Stimulated activated CD8-positive, alpha-beta memory T cell treated with anti-CD3 and anti-CD28 coated beads, Interleukin-2, amount 100 ng/mL, for 1 hour (primary cell): ENCODE results near the gene MYO10.

ENCODE experiments used
- DNase-seq, 2 donors: peaks; one replicate each; pipeline ENCODE4 v3.0.0-alpha.2; 2020; ENCODE audit warnings: low read depth in 2 of 2

The MYO10 gene

DNA sequence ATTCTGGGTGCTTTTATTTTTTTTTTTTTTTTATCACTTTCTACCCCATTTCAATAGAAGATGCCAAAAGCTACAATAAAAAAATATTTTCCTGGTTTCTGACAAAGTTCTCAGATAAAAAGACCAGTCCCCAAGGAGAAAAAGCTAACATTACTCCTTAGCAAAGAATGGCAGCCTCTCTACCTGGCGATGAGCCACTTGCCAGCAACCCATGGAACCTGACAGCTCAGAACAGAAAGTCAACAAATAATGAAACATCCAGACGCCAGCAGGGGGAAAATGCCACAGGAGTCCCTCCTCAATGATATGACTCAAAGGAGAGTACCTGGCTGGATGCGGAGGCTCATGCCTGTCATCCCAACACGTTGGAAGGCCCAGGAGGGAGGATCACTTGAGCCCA, 123.2 kb downstream of the MYO10 start:
- no peak for DNase-seq

DNA sequence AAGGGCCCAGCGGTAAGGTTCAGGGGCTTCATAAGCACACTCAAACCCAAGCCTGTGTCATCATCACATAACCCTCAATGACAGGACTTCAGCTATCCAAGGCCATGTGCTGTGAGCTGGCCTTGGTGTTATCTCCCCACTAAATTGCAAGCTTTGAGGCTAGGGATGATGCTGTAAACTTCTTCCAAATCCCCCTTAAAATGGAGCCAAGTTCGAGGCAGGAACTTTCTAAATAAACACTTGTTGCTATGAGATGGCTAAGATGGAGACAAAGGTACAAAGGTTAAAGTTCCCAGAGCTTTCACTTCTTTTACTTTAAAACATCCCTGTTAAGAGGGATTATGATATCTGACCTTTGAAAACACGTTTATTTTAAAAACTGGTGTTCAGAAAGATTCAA, 123.6 kb downstream of the MYO10 start:
- DNase-seq, result no peak

DNA sequence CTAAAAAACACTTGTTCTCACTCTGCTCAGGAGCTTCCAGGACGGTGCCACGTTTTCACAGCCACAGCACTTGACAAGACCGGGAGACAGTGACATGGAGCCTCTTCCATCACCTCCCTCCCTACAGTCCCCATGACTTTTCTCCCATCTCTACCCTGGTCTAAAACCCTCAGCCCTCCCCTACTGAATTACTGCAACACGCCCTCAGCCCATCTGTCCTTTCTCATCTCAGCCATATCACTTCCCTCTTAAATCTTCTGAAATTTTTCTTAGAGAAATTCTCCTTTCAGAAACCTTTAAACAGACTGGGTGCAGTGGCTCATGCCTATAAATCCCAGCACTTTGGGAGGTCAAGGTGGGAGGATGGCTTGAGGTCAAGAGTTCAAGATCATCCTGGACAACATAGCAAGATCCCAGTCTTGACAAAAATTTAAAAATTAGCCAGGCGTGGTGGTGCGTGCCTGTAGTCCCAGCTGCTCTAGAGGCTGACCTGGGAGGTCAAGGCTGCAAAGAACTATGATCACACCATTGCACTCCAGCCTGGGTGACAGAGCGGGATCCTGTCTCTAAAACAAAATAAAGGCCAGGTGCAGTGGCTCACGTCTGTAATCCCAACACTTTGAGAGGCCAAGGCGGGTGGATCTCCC, 125.8 kb downstream of the MYO10 start:
- no peak for DNase-seq

DNA sequence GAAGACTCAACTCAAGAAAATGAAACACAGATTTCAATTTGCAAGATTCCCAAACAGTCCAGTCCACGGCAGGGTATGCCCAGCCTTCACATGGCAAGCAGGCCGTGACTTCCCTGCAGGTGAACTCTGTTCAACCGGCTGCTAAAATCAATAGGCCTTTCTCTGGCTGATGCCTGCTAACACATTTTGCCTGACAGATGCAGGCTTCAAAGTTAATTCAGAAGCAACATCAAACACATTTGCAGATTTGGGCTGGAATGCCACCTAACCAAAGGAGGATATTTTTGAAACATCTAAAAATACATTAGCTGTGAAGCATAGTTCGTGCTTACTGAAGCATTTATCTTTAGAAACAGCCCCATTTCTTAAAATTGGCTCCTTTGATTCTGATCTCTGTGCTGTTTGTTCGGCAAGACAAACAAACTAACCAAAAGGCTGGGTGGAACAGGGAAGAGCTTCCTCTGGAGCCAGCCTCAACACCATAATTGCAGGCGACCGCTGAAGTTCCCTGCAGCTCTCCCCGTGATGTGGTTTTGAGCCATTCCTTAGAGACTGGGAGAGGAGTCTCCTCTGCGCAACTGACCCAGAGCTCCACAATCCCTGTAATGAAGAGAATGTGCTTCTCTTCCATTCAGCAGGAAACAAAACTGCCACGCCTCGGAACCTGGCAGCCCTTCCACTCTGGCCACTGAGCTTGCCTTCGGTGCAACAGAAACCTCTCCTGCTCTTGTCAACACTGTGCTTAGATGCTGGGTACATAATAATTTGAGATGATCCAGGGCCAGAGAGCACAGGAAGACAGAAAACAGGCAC, 126.5 kb downstream of the MYO10 start:
- DNase-seq, result no peak

DNA sequence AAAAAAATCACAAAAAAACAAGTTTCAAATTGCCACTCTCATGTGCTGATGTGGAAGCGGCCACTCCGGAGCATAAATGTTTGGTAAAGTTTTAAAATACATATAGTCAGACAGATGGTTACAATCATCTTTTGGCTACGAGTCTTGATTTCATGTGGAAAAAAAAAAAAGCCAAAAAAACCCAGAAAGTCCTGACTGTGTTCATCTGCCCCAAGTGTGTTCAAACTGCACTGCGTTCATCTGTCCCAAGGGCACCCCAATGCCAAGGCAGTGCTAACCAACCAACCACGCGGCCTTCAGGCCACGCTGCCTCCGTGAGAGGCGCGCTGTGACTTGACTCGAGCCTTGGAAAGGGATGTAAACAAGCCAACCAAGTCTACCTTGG, 127.1 kb downstream of the MYO10 start:
- DNase-seq, result no peak

DNA sequence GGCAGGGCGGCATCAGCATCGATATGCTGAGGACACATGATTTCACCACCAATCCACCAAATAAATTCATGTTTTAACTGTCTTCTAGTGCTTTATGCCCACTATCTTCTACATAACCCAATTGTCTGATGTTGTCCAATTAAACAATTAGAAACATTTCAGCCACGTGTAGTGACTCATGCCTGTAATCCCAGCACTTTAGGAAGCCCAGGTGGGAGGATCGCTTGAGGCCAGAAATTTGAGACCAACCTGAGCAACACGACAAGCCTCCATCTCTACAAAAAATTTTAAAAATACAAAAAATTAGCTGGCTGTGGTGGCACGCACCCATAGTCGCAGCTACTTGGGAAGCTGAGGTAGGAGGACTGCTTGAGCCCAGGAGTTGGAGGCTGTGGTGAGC, 128.1 kb downstream of the MYO10 start:
- no peak for DNase-seq

DNA sequence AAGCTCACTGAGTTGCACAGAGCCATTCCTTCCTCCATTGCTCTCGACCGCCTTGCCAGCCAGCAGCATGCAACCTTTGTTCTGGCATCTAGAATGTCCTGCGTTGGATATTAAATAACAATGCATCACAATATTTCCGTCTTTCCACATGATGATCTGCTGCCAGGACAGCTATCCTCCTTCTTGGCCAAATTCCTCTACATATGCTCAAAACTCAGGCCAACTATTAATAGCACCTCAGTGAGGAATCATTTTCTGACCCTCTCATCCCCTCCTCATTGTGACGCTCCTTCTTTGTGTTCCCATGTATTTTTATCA, 128.6 kb downstream of the MYO10 start:
- no peak for DNase-seq

DNA sequence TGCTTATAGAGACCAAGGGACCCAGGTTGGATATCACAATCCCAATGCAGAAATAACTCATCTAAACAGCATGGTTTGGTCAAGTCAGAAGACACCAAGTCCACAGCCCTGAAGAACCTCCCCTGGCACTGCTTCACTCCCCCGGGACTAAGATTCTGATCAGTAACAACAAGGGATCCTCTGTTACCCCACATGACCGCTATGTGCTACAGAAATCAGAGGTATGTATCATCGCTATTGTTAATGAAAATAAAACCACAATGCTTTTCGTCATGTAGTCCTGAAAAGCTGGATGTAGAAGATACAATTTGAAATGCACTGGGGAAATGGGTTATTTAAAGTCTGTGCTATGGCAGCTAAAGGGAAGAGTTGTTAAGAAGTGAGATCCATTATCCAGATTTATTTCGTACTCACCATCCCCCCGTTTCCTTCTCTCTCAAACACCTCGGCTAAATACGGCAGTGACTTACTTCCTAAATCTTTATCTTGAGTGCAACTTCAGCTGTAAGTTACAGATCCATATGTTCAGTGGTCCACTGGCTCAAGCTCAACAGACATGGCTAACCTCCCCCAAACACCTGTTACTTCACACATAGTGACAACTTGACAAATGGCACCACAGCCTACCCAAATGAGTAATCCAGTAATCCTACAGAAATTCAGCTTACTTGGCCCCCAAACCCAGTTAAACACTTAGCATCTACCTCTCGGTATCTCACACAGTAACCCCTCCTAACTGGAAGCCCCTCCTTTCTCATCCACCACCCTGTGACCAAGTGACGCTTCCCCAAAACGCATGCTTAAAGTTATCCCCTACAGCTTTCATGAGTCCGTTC, 129.2 kb downstream of the MYO10 start:
- DNase-seq, result no peak

DNA sequence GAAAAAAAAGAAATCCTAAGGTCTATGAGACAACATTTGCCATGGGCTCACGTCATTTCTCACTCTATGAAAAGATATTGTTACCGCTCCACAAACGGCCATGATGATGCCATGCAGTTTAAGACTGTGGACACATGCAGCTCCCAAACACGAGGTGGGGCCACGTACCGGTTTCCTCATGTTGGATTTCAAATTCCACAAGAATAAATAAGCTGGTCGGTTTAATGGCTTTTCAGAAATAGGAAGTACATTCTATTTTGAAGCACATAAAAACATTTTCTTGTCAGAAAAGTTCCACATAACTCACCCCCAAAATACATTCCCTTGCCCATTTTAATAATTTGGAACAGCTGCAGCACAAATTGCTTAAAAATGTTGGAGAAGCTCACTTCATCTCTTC, 130.6 kb downstream of the MYO10 start:
- no peak for DNase-seq

DNA sequence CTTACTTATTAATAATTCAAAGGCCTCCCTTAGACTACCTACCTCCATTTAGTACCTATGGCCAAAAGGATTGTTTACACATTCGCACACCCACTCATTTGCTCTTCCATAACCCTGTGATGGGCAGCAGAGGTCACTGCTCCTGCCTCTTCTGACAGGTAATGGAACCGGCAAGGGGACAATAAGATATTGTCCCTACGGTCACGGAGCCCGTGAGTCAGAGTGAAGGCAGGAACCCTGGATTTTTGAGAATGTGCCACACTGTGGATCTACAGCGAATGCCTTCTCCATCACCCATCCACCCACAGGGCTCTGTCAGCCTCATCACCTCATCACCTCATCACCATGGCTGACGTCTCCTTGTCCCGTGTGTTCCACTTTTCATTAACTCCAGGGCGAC, 132.3 kb downstream of the MYO10 start:
- DNase-seq, result no peak

DNA sequence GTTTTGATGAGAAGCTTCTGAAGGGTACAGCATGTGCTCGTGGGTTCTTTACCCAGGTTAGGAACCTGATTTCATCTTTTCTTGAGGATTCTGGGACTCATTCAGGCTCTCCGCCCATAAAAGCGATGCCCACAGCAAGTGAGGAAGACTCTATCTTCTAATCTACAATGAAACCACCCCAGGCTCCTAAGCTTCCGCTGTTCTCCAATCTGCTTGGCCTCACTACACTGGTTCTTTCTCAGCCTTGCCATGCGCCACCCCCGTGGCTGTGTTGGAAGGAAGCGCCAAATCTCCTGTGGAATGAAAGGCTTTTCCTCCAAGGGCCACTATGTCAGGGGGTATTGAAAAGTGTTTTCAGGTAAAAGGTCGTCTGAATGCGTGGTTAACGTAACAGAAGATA, 135.6 kb downstream of the MYO10 start:
- no peak for DNase-seq

DNA sequence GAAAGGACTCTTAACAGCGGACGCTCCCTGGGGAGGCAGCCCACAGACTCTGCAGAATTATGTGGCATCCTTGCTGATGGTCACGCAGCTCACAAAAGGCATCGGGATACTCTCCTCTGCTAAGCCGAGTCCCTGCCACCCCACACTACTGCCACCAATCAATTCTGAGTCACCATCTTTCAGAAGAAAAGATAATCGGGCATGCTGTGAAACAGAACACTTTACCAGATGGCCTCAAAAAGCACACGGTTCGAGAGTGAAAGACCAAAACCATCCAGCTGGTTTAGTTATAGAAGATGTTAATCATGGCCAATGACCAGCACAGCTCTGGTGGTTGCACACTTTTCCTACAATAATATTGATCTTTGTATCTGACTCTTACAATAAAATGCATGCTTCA, 136.3 kb downstream of the MYO10 start:
- no peak for DNase-seq

DNA sequence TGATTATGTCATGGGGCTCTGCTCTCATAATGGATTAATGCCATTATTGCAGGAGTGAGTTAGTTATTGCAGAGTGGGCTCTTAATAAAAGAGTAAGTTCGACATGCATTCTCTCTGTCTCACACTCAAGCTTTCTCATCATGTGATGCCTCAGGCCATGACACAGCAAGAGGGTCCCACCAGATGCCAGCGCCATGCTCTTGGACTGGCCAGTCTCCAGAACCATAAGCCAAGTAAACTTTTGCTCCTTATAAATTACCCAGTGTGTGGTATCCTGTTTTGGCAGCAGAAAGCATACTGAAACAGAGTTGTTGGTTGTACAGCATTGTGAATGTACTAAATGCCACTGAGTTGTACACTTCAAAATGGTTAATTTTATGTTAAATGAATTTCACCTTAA, 138.1 kb downstream of the MYO10 start:
- DNase-seq, result no peak

DNA sequence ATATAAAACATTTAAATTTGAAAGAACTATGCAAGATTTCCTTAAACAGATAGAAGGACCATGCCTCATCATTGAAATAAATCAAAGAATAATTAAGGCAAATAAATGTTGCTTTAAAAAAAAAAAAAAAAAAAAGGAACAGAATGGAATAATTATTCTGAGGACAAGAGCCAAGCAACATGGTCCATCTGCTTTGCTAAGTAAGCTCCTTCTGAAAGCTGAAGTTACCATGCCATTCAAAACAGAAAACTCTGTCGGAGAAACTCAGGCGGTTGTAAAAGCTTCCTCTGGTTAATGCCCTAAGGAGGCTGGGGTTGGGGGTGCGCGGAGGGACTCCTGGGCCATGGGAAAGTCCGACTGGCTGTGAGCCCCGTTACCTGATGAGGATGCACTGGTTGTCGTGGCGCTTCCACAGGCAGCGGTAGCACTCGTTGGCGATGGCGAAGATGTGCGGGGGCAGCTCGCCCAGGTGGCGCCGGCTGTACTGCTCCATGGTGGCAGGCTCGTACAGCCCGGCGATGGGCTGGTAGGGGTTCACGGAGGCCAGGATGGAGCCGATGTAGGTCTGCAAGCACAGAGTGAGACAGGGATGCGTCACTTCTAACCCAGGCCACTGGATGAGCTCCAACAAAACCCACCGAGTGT, 141.7 kb downstream of the MYO10 start:
- no peak for DNase-seq

DNA sequence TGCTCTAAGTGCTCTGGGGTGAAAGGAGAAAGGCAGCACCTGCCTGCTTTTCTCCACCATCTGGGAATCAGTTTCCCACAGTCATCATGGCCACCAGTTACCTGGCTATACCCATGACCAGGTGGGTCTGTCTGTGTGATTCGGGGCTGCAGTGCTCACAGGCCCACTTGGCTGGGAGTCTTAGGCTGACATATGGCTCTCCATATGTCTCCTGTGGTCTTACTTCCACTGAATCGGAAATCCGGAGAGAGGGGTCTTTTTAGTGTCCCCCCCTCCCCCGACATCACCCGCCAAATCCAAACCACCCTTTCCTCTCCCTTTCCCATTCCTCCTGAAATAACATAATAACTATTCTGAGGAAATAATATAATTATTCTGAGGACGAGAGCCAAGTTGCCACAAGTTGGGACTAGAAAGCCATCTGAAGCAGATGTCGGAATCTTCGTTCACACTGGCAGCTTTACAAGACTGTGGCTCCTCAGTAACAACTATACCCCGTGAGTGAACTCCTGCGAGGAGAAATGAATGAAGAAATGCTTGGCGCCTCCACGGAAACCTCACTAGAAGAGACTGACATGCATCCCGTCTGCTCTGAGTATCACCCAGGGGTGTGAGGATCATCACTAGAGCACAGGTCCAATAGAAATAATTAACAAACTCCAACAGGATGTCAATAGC, 143.4 kb downstream of the MYO10 start:
- DNase-seq, result no peak

DNA sequence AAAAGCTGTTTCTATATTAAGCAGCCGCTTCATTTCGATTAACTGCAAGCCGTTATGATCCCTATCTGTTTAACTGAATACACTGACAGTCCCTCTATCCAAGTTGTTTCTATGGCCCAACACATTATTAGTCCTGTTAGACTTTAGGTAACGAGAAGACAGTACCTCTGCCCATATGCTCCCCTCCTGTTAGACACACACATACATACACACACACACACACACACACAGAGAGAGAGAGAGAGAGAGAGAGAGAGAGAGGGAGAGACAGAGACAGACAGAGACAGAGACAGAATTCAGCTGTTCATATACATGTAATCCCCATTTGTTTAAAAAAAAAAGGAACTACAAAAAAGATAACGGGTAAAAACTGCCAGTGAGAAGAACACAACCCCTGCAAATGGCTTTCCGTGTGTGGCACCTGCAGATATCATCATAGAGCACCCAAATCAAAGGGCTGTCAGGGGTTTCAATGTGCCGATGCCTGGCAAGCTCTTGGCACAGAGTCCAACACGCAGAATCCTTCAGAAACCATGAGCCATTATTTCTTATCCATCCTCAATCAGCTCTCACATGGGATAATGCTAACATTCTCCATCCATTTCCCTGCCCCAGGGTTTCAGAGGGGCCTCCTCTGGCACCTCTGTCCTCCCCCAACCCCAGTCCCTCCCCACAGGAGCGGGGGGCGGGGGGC, 144.0 kb downstream of the MYO10 start:
- DNase-seq, result no peak

DNA sequence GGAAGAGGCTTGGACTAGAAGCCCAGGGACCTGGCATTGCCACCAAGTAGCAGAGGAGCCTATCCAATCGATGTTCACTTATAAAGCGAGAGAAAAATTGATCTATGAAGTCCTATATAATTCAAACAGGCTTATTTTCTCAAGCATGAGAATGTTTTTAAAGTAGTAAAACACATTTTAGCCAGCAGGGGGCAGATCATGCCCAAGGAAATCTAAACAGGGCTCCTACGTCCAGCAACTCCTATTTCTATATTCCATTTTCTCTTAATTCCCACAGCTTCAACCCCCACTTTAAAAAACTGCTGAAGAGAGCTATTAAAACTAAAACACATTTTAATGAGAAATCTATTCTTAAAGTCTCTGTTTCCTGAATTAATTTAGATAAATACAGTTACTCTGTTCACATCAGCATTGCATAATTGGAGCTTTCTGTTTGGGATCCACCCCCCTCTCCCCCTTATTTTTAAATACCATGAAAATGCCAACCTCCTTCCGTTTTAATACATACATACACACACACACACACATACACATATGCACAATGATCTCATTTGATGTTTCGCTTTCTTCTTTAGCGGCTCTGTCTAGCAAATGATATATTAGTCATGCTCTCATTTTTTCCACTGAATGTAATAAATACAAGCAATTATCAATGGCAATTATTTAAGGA, 144.9 kb downstream of the MYO10 start:
- DNase-seq, result no peak

DNA sequence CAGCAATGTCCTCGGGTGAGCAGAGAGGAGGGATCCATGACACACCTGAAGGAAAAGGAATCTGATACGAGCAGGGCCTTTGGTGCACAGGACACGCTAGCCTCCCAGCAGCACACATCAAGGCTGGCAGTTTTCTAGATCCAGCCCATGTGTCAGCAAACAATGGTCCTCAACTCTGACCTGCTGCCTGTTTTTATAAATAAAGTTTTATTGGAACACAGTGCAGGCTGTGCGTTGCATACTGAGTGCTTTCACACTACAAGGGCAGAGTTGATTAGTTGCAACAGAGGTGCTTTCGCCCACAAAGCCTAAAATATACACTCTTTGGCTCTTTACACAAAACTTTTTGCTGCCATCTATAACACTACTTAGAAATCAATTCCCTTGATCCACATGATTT, 147.1 kb downstream of the MYO10 start:
- DNase-seq, result no peak

DNA sequence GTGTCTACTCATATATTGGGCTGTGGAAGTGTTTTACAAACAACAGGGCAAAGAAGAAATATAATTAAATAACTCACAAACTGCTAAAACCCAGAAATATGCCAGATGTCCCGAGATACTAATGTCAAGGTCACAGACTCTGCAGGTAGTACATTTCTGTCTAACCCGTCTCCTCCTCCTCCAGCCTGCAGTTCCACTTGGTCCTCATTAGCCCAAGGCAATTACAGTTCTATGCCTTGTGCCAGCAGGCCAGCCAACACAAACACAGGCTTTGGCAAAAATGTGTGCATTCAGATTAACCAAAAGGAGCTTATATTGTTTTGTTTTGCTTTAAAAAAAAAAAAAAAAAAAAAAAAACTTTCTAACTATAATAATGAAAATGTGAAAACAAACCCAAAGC, 148.8 kb downstream of the MYO10 start:
- DNase-seq, result no peak
